ENCODE results near the gene LBP.

- TF ChIP-seq, protein P1, sequence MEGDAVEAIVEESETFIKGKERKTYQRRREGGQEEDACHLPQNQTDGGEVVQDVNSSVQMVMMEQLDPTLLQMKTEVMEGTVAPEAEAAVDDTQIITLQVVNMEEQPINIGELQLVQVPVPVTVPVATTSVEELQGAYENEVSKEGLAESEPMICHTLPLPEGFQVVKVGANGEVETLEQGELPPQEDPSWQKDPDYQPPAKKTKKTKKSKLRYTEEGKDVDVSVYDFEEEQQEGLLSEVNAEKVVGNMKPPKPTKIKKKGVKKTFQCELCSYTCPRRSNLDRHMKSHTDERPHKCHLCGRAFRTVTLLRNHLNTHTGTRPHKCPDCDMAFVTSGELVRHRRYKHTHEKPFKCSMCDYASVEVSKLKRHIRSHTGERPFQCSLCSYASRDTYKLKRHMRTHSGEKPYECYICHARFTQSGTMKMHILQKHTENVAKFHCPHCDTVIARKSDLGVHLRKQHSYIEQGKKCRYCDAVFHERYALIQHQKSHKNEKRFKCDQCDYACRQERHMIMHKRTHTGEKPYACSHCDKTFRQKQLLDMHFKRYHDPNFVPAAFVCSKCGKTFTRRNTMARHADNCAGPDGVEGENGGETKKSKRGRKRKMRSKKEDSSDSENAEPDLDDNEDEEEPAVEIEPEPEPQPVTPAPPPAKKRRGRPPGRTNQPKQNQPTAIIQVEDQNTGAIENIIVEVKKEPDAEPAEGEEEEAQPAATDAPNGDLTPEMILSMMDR (IDR thresholded peaks at IDR 0.05) = no peak
- no peak for TF ChIP-seq POLR2A (IDR thresholded peaks at IDR 0.05)
Observed at GRCh38 chr20:38339997-38340396, 6.3 kb upstream of the LBP start.
